NCI-H187 treated with DMSO at 0.1 percent for 48 hours (cell line): ENCODE results near the gene THSD1.

ENCODE experiments used
- DNase-seq: peaks from one replicate; lab custom pipeline; 2025; lab: John Stamatoyannopoulos, UW

Gene THSD1, protein sequence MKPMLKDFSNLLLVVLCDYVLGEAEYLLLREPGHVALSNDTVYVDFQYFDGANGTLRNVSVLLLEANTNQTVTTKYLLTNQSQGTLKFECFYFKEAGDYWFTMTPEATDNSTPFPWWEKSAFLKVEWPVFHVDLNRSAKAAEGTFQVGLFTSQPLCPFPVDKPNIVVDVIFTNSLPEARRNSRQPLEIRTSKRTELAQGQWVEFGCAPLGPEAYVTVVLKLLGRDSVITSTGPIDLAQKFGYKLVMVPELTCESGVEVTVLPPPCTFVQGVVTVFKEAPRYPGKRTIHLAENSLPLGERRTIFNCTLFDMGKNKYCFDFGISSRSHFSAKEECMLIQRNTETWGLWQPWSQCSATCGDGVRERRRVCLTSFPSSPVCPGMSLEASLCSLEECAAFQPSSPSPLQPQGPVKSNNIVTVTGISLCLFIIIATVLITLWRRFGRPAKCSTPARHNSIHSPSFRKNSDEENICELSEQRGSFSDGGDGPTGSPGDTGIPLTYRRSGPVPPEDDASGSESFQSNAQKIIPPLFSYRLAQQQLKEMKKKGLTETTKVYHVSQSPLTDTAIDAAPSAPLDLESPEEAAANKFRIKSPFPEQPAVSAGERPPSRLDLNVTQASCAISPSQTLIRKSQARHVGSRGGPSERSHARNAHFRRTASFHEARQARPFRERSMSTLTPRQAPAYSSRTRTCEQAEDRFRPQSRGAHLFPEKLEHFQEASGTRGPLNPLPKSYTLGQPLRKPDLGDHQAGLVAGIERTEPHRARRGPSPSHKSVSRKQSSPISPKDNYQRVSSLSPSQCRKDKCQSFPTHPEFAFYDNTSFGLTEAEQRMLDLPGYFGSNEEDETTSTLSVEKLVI

DNA sequence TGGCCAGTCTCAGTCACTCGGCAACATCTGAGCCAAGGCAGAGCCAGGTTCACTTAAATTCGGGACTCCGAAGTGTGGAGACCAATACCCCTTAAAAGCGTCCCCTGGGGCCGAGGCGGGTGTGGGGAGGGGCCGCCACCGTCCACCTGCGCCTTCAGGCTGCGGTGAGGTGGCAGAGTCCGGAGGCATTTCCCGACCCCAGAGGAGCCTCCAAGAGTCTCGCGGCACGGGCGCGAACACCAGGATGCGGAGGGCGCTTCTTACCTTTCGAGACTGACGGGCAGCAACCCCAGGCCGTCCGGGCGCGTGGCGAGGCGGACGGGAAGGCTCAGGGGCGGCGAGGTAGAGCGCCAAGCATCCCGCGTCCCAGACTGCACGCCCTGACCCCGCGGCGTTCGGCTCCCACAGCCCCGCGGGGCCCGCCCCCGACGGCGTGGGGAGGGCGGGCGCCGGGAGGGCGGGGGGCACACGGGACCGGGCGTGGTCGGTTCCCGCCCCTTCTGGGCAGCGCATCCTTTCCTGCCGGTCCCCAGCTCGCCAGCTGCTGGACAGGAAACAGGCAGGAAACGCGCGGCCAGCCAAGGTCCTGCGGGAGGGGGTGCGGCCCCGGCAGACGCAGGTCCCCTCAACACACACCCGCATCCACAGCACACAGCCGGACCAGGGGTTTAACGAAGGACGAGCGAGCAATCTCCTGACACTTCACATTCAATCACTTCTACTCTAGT lies at the start of gene THSD1:
Gene THSD1 (minus strand): TSS at position 406 of the 728 bp plus-strand sequence. CDS start 3,572 bp downstream, outside the sequence.
- no peak for DNase-seq

DNA sequence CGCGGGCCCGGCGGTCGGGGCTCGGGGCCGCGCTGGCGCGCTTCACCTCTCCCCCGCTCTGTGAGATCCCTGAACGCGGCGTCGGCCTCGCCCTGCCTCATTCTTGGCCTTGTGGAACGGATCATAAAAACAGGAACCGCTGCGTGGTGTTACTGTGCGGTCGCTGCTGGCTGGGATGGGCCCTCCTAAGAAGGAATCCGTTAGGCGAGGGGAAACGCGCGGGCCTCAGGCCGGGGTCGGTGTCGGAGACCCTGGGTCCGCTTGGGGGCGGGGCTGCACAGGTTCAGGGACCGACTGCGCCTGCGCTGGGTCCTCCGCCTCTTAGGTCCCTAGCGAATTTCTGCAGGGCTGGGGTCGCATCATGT lies 49.7 kb upstream of the THSD1 start:
- no peak for DNase-seq

DNA sequence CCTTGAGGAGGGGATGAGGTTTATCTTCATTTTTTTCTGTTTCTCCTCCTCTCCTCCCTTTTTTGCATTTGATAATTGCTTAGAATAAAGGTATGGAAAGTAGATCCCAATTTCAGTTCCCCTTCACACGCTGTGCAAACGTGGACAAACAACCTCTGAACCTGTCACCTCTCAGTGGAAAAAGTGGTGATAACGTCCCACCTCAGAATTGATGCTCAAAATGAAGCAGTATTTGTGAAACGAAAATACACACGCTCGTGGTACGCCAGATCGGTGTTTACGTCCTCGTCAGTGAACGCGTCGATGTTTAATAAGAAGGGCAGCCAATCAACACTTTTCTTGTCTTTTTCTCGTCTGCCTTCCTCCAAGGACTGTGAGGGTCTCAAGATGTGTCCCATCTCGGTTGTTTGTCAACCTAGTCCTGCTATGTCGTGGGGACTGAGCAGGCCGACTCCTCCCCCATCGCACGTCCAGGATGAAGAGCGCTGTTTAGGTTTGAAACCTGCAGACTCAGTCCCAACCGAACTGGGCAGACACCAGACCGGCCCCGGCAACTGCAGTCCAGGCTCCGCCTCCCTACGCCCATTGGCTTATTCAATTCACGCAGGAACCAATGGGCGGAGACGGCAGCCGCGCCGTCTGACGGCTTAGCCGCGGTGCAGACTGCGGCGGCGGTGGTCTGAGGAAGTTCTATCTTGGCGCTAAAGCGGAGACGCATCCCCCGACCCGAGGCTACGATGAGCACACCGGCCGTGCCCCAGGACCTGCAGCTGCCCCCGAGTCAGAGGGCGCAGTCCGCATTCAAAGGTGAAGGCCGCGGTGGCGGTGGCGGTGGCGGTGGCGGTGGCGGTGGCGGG lies 49.1 kb upstream of the THSD1 start, which contains the start of gene CKAP2:
Gene CKAP2 (plus strand): TSS at position 659 of the 857 bp plus-strand sequence. CDS start 79 bp downstream, at position 738.
- peak; percentile 87 for DNase-seq

DNA sequence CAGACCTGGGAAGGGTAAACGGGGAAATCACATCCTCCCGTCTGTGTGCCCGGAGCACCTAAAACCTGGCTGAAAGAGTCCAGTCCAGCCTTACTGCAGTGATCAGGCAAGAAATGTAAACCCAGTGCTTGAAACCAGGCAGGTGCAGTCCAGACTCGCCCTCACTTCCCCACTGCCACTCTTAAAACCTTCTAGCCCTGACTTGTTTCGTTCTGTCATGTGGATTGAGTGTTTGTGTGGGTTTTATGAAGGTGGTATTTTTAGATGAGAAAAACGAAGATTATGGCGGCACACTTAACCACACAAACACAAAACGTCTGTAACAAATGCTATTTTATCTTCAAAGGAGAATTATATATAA lies 48.5 kb upstream of the THSD1 start:
- peak; percentile 72 for DNase-seq

DNA sequence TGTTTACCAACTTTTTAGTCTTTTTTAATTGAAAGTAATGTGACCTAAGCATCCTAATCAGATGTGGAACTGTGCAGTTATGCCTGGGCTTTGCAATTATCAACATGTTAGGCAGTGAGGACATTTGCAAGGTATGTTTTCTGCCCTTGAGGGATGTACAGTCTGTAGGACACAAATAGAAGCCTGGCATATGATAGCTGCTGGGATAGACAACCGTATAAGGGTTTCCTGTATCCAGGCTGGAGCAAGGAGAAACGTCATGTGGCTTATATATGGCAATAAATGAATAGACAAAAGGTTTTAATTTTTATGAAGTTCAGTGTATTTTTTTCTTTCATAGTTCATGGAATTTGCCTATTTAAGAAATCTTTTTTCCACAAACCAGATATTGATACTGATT lies 46.5 kb upstream of the THSD1 start:
- DNase-seq = no peak

DNA sequence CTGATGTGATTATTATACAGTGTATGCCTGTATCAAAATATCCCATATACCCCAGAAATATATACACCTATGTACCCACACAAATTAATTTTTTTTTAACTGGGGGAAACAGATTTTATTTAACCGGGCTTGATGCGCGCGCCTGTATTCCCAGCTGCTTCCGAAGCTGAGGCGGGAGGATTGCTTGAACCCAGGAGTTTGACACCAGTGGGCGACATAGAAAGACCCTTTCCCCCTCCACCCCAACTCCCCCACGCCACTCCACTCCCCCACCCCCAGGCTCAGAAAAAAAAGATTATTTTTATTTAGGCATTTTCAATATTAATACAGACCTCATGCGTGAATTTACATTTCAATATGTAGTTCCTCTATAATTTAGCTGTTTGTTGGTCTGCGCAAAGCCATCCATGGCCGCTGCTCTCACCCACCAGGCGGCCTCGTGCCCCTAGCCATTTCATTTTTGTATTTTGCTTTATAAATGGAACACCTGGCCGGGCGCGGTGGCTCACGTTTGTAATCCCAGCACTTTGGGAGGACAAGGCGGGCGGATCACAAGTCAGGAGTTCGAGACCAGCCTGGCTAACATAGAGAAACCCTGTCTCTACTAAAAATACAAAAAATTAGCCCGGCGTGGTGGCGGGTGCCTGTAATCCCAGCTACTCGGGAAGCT lies 45.3 kb upstream of the THSD1 start:
- no peak for DNase-seq

DNA sequence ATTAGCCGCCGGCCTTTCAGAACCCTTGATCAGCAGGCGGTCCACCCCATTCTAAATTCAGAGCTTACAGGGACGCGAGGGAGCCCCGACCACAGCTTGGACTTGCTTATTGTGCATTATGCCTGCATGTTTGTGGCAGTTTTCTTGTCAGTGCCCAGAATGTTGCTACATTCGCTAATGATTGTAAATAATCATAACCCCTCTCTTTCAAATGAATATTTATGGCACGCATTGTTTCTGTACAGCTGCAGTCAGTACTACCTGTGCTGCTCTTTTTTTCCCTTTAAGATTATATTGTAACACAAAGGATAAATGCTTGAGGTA lies 44.8 kb upstream of the THSD1 start:
- DNase-seq = no peak

DNA sequence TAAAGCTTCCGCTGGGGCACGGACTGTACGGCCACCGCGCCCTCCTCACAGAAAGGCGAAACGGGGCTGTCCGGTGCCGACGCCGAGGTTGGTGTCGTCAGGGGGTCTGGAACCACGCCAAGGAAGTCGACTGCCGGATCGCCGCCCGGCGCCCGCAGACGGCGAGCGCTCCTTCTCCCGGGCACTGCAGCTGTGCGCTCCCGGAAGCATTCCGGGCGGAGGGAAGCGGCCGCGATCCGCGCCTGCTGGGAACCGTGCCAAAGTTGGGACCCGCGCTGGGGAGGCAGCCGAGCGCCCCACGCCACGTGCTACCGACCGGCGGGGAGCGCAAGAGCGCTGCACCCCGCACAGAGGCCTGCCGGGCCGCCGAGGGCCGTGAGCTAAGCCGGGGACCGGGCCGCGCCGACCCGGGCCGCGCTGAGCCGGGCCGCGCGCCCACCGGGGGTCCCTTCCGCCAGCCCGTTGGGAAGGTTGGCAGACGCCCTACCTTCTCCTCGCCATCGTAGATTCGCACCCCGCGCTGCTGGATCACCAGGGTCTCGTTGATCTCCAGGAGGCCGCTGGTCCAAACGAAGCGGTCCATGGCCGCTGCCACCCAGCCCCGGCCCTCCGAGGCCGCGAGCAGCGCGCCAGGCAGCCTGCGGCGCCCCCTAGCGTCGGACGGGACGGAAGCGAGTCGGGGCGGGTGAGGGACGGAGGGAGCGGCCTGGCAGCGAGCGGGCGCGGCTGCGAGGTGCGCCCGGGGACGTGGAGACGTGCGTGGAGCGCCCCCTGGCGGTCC lies 44.2 kb upstream of the THSD1 start, which contains the start of gene VPS36:
Gene VPS36 (minus strand): TSS at position 623 of the 781 bp plus-strand sequence. CDS start 40 bp downstream, at position 583.
- DNase-seq = peak; percentile 59

DNA sequence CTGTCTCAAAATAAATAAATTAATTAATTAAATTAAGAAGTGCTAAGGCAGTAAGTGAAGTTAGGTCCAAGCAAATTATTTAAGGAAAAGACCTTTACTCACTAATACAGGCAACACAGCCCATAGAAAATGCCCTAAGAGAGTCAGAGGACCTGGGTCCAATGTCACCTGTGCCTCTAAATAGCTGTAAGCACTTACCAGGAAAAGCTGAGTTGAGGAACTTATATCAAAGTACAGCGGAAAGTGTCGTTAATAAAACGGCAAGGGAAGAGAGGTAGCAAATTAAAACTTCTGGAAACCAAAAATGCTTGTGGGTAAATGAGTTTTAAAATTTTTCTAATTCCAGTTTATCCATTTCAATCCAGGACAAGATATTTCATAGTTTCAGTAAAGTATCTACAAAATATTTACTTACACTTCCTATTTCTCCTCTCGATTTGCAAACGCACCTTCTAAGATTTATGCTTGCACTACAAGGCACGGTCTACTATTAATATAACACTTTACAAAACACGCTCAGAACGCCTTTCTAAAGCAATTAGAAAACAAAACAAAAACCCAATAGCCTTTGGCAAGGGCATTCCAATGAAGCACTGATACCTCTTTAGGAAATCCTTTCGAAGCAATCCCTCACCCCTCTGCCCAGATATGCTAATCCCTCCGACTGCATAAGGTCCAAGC lies 43.5 kb upstream of the THSD1 start:
- DNase-seq = no peak

DNA sequence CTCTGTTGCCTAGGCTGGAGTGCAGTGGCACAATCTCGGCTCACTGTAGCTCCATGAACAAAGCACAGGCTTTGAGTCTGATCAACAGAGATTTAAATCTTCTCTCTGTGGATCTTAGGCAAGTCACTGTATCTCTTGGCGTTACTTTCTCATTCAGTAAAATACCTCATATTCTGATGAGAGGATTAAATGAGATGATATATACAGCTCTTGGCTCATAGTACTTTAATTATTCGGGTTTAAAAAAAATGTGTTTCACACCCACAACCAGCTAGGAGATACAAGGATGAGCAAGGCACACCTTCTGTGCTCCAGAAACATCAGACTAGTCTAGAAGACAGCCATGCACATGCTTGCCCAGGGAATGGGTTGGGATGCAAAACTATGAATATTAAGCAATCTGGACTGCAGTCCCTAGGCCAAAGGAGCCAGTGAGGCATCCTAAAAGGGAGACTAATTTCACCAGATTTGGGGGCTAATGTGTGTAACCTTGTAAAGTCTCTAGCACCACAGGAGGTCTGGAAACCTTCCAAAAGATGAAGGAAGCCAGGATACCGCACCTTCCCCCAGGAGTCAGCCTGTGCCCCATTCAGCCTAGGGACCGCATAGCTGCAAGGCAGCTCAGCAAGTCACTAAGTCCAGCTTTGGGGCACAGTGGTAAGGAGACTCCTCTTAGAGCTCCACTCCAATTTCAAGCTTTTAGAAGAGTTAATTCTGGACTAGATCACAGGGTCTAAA lies 42.0 kb upstream of the THSD1 start:
- no peak for DNase-seq

DNA sequence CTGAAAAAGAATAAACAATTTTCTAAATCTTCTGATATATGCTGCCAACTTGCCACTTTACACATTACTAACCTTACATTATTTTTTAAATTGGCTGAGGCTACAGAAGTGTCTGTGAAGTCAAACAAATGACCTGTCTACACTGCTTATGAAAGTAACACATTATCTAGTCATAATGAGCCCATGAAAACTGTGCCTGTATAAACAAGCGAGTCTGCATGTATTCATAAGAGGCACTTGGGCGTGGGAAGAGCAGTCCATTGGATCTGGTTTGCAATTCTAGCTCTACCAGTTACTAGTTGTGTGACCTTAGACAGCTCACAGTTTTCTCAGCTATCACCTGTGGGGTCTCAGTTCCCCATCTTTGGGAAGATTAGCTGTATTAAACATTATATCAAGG lies 41.4 kb upstream of the THSD1 start:
- no peak for DNase-seq

DNA sequence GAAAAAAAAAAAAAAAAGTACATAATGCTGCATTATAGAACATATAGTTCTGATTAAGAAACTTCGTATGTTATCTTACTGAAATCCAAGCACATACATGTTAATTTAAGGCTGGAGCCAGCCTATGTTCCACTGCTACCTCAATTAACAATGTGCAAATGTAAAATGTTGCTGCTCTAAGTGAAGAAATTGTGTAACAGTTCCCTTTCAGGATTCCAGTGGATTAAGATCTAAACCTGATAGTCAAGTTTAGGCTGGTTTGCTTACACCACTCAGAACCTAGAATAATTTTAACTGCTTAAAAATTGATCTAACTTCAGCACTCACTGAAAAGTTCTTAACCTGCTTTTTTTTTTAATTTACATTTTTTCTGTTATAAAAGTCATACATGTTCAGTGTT lies 40.3 kb upstream of the THSD1 start:
- no peak for DNase-seq

DNA sequence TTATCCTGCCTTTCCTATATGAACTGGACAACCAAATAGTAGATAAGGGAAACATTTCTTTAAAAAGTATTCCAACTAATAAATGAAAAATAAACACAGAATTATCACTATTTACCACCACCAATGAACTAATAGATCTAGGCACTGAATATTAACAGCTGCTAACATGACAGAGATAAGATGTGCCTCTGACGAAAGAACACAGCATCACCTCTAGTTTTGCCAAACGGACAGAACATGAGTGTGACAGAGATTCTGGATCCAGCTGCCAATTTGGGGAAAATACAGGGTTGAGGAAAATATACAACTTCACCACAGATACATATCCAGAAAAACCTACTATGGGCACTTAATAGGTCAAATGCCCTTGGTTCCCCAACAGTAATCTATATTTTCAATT lies 26.5 kb upstream of the THSD1 start:
- no peak for DNase-seq

DNA sequence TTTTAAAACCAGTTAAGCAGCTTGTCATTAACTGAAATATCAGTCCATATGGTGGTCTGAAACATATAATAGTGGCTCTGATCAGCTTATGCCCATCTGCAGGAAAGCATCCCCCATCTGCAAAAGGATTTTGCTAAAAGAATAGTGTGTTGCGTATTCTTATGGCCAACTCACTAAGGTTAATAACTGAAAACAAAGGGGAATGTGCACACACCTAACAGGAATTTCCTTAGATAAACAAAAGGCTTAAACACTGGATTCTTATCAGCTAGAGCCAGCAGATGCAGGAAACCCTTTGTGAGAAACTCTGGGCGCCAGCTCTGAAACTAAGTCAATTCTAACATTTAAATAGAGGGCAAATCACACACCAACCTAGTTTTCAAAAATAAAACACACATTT lies 22.3 kb upstream of the THSD1 start:
- no peak for DNase-seq

DNA sequence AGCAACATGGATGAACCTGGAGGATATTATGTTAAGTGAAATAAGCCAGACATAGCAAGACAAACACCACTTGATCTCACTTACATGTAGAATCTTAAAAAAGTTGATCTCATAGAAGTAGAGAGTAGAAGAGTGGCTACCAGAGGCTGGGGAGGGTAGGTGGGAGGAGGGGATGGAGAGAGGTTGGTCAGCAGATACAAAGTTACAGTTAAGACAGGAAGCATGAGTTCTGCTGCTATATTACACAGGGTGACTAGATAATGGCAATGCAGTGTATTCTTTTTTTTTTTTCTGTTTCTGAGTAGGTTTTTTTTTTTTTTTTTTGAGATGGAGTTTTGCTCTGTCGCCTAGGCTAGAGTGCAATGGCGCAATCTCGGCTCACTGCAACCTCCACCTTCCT lies 15.2 kb upstream of the THSD1 start:
- DNase-seq = no peak

DNA sequence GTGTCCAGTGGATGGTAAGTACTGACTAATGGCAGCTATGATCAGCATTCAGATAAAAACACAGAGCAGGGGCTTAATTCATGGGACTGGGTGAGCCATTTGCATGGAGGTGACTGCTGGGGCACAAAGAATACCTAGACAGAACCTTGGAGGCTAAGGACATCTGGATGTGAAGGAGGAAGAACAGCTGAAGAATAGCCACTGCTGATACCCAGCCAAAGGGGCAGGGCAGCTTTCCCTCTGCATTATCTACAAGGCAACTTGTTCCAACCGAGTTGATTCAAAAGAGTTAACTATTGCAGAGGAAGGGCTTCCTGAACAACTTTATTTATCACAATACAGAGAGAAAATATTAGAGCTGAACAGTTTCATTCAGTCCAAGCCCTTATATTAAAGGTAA lies 13.1 kb upstream of the THSD1 start:
- DNase-seq = no peak

DNA sequence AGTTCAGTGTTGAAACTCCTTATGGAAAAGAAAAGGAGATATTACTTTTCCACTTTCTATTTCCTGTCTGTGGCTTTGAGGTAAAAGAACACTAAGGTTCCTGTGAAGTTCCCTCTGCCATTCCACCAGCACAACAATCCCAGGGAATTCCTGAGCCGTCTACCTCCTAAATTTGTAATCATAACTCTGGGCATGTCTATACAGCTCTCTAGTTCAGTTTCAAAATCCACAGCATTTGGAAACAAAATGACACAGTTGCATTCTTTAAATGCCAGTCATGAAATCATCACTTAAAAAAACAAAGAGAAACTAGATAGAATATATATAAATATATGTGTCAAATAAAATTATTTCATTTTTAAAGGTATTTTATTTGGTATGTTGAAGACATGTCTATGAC lies 9.0 kb upstream of the THSD1 start:
- DNase-seq = no peak

DNA sequence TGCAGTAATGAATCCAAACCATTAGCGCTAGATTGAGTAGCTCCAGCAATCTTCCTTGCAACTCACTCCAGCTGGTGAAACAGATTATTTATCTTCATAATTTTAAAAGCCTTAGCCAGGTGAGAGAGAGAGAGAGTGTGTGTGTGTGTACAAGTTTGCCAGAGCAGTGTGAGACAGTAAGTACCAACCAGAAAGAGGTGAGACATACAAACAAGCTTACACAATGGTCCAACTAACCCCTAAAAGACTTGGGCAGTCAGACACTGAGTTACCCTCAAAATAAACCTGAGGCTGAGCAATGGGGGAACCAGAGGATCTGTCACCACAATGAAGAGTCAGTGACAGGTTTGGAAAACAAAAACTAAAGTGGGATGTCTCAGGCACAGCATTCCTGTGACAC lies 8.1 kb upstream of the THSD1 start:
- no peak for DNase-seq

DNA sequence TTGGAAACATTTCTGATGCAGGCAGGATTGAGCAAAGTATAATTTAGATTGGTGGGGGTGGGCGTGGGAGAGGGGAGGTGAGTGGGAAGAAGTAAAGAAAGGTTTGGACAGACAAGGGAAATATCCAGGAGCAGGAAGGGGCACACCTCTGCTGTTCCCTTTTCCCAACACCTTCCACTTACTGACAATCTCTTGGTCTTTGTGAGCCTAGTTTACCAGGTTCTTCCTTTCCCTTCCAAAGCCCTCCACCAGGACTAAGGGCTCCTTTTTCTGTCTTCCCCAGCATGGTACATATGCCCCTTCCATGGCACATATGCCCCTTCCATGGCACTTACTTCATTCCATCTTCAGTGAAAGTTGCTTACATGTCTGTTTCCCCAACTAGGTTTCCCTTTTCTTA lies 6.2 kb upstream of the THSD1 start:
- no peak for DNase-seq
